Stimulated activated CD8-positive, alpha-beta memory T cell treated with anti-CD3 and anti-CD28 coated beads, Interleukin-12 subunit alpha, Interleukin-12 subunit beta, amount 100 ng/mL, for 4 hours (primary cell): ENCODE data around the gene GORASP2.

ENCODE experiments used
- DNase-seq: peaks from one replicate; pipeline ENCODE4 v3.0.0-alpha.2; 2020; ENCODE audit warnings: low read depth

The GORASP2 gene

GRCh38 chr2:170999654-171000053, 70.6 kb downstream of the GORASP2 start:
- no peak for DNase-seq

- DNase-seq = no peak
These were observed 75.3 kb downstream of the GORASP2 start for GRCh38 chr2:171004363-171004762.

GRCh38 chr2:171004833-171005232, 75.8 kb downstream of the GORASP2 start:
- DNase-seq = no peak

- no peak for DNase-seq
These were observed 79.6 kb downstream of the GORASP2 start for GRCh38 chr2:171008550-171009205.

- DNase-seq = no peak
These were observed 80.3 kb downstream of the GORASP2 start for GRCh38 chr2:171009386-171009785.

GRCh38 chr2:171013851-171014250, 84.8 kb downstream of the GORASP2 start:
- DNase-seq = no peak

GRCh38 chr2:171016125-171016524, 87.1 kb downstream of the GORASP2 start:
- DNase-seq = no peak
